CD4-positive, alpha-beta T cell treated with Interleukin-6 at 100 ng/mL for 8 hours (primary cell): ENCODE results near the gene C10orf88.

ENCODE experiments used
- DNase-seq: peaks from one replicate; pipeline ENCODE4 v3.0.0-alpha.2; 2020; ENCODE audit warnings: mixed read lengths, low spot score

C10orf88 gene, protein sequence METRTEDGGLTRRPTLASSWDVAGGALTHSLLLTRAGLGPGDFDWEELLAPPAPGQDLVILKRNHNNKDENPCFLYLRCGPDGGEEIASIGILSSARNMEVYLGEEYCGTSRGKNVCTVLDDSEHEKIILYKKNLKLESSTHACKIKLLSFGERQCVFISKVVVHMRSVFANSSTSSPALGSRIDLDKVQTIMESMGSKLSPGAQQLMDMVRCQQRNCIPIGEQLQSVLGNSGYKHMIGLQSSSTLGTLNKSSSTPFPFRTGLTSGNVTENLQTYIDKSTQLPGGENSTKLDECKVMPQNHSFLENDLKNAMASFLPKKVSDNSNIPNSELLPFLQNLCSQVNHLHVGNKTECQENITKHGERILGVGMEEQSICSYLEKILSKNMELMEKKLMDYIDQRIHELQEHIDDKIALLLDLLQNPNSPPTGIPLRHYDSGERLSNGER

GRCh38 chr10:122953902-122954730, at the start of gene C10orf88:
Gene C10orf88 (minus strand): TSS chr10:122954227. CDS start chr10:122954178, 49 bp downstream.
- DNase-seq: peak; percentile 99

- no peak for DNase-seq
Measured at GRCh38 chr10:123001370-123001769, 47.3 kb upstream of the C10orf88 start.

GRCh38 chr10:123000155-123000554, 46.1 kb upstream of the C10orf88 start:
- no peak for DNase-seq

- no peak for DNase-seq
Measured at GRCh38 chr10:122999347-122999746, 45.3 kb upstream of the C10orf88 start.

- no peak for DNase-seq
Measured at GRCh38 chr10:122998934-122999333, 44.9 kb upstream of the C10orf88 start.

DNA sequence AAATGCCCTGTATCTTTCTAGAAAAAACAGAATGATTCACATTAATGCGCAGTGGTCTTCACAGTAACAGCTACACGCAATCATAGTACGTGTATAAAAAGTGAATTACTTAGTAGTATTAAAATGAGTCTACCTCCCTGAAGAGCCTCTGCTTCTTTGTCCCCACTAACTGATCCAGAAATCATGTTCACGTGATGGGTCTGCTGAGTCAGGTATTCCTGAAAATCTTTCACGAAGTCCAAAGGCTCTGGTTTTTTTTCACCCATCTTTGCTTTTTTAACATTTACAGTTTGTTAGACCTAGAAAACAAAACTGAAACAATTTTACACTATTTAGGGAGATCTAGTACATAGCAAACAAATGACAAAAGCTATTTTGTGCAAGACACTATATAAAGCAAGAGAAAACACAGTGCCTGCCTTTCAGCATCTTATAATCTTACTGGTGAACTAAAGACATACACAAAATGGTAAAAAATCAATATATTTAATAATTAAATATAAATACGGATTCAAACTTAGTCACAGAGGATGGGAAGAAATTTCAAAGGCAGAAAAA, 44.4 kb upstream of the C10orf88 start:
- no peak for DNase-seq

GRCh38 chr10:122997864-122998263, 43.8 kb upstream of the C10orf88 start:
- DNase-seq: no peak

- DNase-seq: no peak
Measured at GRCh38 chr10:122995936-122996335, 41.9 kb upstream of the C10orf88 start.

- DNase-seq: no peak
Measured at GRCh38 chr10:122993797-122994336, 39.8 kb upstream of the C10orf88 start.

GRCh38 chr10:122992031-122992585, 38.1 kb upstream of the C10orf88 start:
- DNase-seq: no peak

GRCh38 chr10:122990278-122990677, 36.3 kb upstream of the C10orf88 start:
- no peak for DNase-seq

GRCh38 chr10:122988501-122988900, 34.5 kb upstream of the C10orf88 start:
- no peak for DNase-seq

DNA sequence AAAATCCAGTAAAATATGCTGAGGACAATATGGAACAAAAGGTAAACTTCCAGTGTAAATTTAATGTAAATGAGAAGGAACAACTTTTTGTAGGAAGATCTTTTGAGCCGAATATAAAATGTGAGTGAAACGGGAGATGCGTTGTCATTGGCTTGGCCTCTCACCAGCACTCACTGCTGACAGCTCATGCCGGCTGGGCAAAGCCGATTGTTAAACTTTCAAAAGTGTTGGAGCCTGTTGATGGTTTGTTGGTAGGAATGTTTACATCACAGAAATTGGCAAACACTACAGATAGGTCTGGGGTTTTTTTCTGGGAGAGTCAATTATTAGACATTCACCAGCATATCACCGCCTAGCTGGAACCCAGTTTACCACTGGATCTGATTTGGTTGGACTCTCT, 32.3 kb upstream of the C10orf88 start:
- no peak for DNase-seq

- DNase-seq: no peak
Measured at GRCh38 chr10:122984708-122985107, 30.7 kb upstream of the C10orf88 start.

- DNase-seq: no peak
Measured at GRCh38 chr10:122983898-122984297, 29.9 kb upstream of the C10orf88 start.

- no peak for DNase-seq
Measured at GRCh38 chr10:122981066-122981464, 27.0 kb upstream of the C10orf88 start.

DNA sequence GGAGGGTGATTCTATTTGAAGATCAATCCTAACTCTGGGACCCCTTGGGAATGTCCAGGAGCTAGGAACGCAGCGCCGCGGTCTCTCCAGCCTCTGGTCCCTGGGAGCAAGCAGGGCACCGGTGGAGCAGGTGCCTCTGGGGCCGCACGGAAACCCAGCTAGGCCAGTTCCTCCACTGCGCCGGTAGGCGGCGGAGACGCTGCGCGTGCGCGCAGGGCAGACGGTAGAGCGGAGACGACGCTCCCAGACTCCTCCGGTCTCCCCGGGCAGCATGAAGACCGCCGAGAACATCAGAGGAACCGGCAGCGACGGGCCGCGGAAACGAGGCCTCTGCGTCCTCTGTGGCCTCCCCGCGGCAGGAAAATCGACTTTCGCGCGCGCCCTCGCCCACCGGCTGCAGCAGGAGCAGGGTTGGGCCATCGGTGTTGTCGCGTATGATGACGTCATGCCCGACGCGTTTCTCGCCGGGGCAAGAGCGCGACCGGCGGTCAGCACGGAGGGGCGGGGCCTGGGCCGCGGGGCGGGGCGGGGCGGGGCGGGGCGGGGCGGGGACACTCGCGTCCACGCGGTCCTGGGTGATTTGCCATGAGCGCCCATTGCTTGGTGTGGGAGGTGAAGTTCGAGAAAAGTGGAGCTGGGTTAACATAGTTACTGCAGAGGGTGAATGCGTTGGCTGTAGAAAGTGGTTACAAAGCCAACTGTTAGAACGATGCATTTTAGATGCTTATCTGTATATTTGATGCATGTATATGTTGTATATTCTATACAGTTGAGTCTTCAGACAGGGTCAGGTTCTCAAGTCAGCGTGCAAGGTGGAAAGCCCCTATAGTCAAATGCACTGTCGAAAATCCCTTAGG, 26.4 kb upstream of the C10orf88 start, which contains the start of gene PSTK:
Gene PSTK (plus strand): TSS at position 193 of the 857 bp plus-strand sequence. CDS start 79 bp downstream, at position 272.
- peak; percentile 90 for DNase-seq

DNA sequence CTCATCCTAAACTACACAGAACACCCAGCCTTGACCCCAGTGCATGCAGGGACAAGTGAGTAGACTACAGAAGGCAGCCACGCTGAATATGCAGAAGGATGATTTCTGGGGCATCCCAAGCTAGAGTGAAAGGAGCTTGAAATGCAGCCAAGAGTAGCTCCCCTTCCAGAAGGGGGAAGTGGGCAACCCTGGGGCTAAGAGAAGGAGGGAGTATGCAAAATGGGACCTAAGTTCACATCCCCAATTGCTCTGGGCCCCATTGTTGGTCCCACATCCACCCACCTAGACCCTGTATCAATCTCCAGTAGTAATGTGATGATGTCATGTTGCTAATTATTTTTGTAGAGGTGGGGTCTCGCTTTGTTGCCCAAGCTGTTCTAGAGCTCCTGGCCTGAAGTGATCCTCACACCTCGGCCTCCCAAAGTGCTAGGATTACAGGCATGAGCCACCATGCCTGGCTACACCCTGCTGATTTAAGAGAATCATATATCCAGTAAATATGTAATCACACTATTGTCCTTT, 20.6 kb upstream of the C10orf88 start:
- DNase-seq: no peak

DNA sequence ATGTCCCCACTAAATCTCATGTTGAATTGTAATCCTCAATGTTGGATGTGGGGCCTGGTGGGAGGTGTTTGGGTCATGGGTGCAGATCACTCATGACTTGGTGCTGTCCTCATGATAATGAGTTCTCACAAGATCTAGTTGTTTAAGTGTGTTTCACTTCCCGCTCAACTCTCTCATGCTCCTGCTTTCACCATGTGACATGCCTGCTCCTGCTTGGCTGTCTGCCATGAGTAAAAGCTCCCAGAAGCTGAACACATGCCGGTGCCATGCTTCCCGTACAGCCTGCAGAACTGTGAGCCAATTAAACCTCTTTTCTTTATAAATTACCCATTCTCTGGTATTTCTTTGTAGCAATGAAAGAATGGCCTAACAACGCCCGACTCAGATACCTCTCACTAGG, 20.0 kb upstream of the C10orf88 start:
- DNase-seq: no peak

DNA sequence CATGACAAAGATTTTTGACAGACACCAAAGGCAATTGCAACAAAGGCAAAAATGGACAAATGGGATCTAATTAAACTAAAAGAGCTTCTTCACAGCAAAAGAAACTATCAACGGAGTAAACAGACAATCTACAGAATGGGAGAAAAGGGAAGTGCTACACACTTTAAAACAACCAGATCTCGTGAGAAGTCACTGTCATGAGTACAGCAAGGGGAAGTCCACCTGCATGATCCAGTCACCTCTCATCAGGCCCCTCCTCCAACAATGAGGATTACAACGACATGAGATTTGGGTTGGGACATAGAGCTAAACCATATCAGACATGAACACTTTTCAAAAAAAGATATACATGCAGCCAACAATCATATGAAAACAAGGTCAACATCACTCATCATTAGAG, 14.7 kb upstream of the C10orf88 start:
- no peak for DNase-seq

DNA sequence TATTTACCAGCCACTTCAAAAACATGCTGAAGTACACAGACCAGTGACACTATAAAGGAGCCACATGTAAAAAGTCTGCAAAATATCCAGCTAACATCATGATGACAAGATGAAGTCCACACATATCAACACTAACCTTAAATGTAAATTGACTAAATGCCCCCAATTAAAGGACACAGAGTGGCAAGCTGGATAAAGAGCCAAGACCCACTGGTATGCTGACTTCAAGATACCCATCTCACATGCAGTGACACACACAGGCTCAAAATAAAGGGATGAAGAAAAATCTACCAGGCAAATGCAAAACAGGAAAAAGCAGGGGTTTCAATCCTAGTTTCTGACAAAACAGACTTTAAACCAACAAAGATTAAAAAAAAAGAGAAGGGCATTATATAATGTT, 12.9 kb upstream of the C10orf88 start:
- DNase-seq: no peak
